IMR-90 (cell line): ENCODE results near the gene RBM28. TPM values are rescaled to one million over a fixed set of nuclear protein-coding genes. Genes with fewer than 3 reads are reported as not detected.

Source experiments
- ATAC-seq: fragments of 200-7000 bp; cut with Tn5 transposase; 2 replicates; pipeline ENCODE4 v1.9.1; 2020; ENCODE audit warnings: low read depth, mild to moderate bottlenecking, moderate library complexity
- BruUV-seq: library from RNA; stranded (reverse); fragments of 400-500 nt; replicated peaks from 2 replicates; lab custom pipeline; 2021; lab: Mats Ljungman, UMichigan
- CTCF ChIA-PET: fragments of 300-600 bp; formaldehyde crosslinking; extraction: SDS; loops from one replicate; lab custom pipeline; 2021; ENCODE audit warnings: antibody characterized with exemption; lab: Yijun Ruan, JAX
- POLR2A ChIA-PET: fragments of 300-600 bp; sonication (Branson Sonifier 250); formaldehyde crosslinking; loops from one replicate; lab custom pipeline; 2022; ENCODE audit warnings: antibody characterized with exemption; ENCODE audit not compliant: unreplicated experiment; lab: Charles Lee
- DNase-seq: peaks from one replicate; pipeline ENCODE4 v3.0.0; 2013
- H2AFZ ChIP-seq: replicated peaks from 2 replicates; pipeline ENCODE3; 2013; ENCODE audit warnings: low read length, mild to moderate bottlenecking; ENCODE audit not compliant: poor library complexity
- H2AK5ac ChIP-seq: 2 replicates; pipeline ENCODE4 v1.6.1; 2013; ENCODE audit warnings: low read depth, low read length, inconsistent platforms
- H2AK9ac ChIP-seq: replicated peaks from 2 replicates; pipeline ENCODE3; 2013; ENCODE audit warnings: mild to moderate bottlenecking, low read depth, low read length, moderate library complexity; ENCODE audit not compliant: poor library complexity
- H2BK120ac ChIP-seq: 2 replicates; pipeline ENCODE4 v1.6.1; 2013; ENCODE audit warnings: low read depth, low read length, inconsistent platforms
- H2BK15ac ChIP-seq: 3 replicates; pipeline ENCODE4 v1.6.1; 2013; ENCODE audit warnings: low read depth, low read length, inconsistent platforms
- H2BK20ac ChIP-seq: 2 replicates; pipeline ENCODE4 v1.6.1; 2013; ENCODE audit warnings: low read depth, mild to moderate bottlenecking, inconsistent platforms, low read length, moderate library complexity
- H2BK5ac ChIP-seq: 2 replicates; pipeline ENCODE4 v1.6.1; 2013; ENCODE audit warnings: mild to moderate bottlenecking, low read depth, low read length, inconsistent platforms; ENCODE audit not compliant: poor library complexity, severe bottlenecking
- H3K14ac ChIP-seq: replicated peaks from 2 replicates; pipeline ENCODE4 v1.6.1; 2013; ENCODE audit warnings: low read depth, low read length, inconsistent platforms
- H3K18ac ChIP-seq: 2 replicates; pipeline ENCODE4 v1.6.1; 2013; ENCODE audit warnings: low read depth, low read length, control low read depth
- H3K23ac ChIP-seq: 2 replicates; pipeline ENCODE4 v1.6.1; 2013; ENCODE audit warnings: low read depth, low read length, inconsistent platforms
- H3K27ac ChIP-seq: 2 replicates; pipeline ENCODE4 v1.5.1; 2013; ENCODE audit warnings: mild to moderate bottlenecking, control low read depth, low read length; ENCODE audit not compliant: insufficient read depth
- H3K27me3 ChIP-seq: 2 replicates; pipeline ENCODE4 v1.6.1; 2013; ENCODE audit warnings: low read length; ENCODE audit not compliant: control insufficient read depth, insufficient read depth
- H3K36me3 ChIP-seq: 2 replicates; pipeline ENCODE4 v1.6.1; 2013; ENCODE audit warnings: low read length, mixed read lengths; ENCODE audit not compliant: control insufficient read depth, insufficient read depth
- H3K4ac ChIP-seq: 2 replicates; pipeline ENCODE4 v1.6.1; 2013; ENCODE audit warnings: low read depth, low read length, inconsistent platforms
- H3K4me1 ChIP-seq: 2 replicates; pipeline ENCODE4 v1.6.1; 2013; ENCODE audit warnings: low read length, mixed read lengths; ENCODE audit not compliant: control insufficient read depth, insufficient read depth
- H3K4me2 ChIP-seq: 2 replicates; pipeline ENCODE4 v1.6.1; 2013; ENCODE audit warnings: low read depth, mild to moderate bottlenecking, control low read depth, low read length, moderate library complexity
- H3K4me3 ChIP-seq: 2 replicates; pipeline ENCODE4 v1.5.1; 2013; ENCODE audit warnings: low read depth, mild to moderate bottlenecking, control low read depth, low read length, moderate library complexity; ENCODE audit not compliant: insufficient read depth
- H3K56ac ChIP-seq: 2 replicates; pipeline ENCODE4 v1.6.1; 2013; ENCODE audit warnings: low read length, inconsistent platforms; ENCODE audit not compliant: insufficient read depth; ENCODE audit errors: extremely low read depth
- H3K79me1 ChIP-seq, 2 experiments: 2 replicates each; pipeline ENCODE4 v1.6.1; 2013; ENCODE audit warnings: low read length in 2 of 2, inconsistent platforms in 1 of 2, low read depth in 1 of 2
- H3K9ac ChIP-seq: 2 replicates; pipeline ENCODE4 v1.6.1; 2013; ENCODE audit warnings: low read depth, low read length, control low read depth
- H3K9me1 ChIP-seq: 2 replicates; pipeline ENCODE4 v1.6.1; 2013; ENCODE audit warnings: low read length, inconsistent platforms; ENCODE audit not compliant: insufficient read depth
- H3K9me3 ChIP-seq: 2 replicates; pipeline ENCODE4 v1.6.1; 2013; ENCODE audit warnings: low read length; ENCODE audit not compliant: control insufficient read depth, insufficient read depth
- H4K20me1 ChIP-seq: 2 replicates; pipeline ENCODE4 v1.6.1; 2013; ENCODE audit warnings: low read length, inconsistent platforms; ENCODE audit not compliant: insufficient read depth
- H4K5ac ChIP-seq: 2 replicates; pipeline ENCODE4 v1.6.1; 2013; ENCODE audit warnings: mild to moderate bottlenecking, low read depth, low read length, control low read depth
- H4K8ac ChIP-seq, 2 experiments: 2 replicates each; pipeline ENCODE4 v1.6.1; 2013; ENCODE audit warnings: low read depth in 2 of 2, low read length in 2 of 2, control low read depth in 1 of 2, inconsistent platforms in 1 of 2
- H4K91ac ChIP-seq: 2 replicates; pipeline ENCODE4 v1.6.1; 2013; ENCODE audit warnings: low read depth, low read length, inconsistent platforms; ENCODE audit not compliant: insufficient read depth
- BHLHE40 ChIP-seq: fragments of 150-350 bp; IDR thresholded peaks from 2 replicates; pipeline ENCODE4 v1.6.1; 2016; ENCODE audit warnings: mild to moderate bottlenecking, low read depth, low read length
- CHD1 ChIP-seq: IDR thresholded peaks from 2 replicates; pipeline ENCODE4 v1.6.1; 2012; ENCODE audit warnings: low read depth, low read length, improper control_type of control experiment
- FOS ChIP-seq: fragments of 150-350 bp; IDR thresholded peaks from 2 replicates; pipeline ENCODE4 v1.6.1; 2016; ENCODE audit warnings: low read depth, low read length
- MAFK ChIP-seq: IDR thresholded peaks from 2 replicates; pipeline ENCODE4 v1.6.1; 2012; ENCODE audit warnings: low read depth, low read length, improper control_type of control experiment
- MAZ ChIP-seq: IDR thresholded peaks from 2 replicates; pipeline ENCODE4 v1.6.1; 2012; ENCODE audit warnings: low read depth, mild to moderate bottlenecking, low read length, improper control_type of control experiment, moderate library complexity, borderline replicate concordance
- MXI1 ChIP-seq: IDR thresholded peaks from 2 replicates; pipeline ENCODE4 v1.6.1; 2012; ENCODE audit warnings: low read depth, mild to moderate bottlenecking, low read length, moderate library complexity, borderline replicate concordance
- NFE2L2 ChIP-seq: fragments of 150-350 bp; IDR thresholded peaks from 2 replicates; pipeline ENCODE4 v1.6.1; 2016; ENCODE audit warnings: low read depth, mild to moderate bottlenecking, low read length
- POLR2A ChIP-seq: IDR thresholded peaks from 2 replicates; pipeline ENCODE4 v1.6.1; 2012; ENCODE audit warnings: mild to moderate bottlenecking, low read depth, low read length
- RAD21 ChIP-seq: IDR thresholded peaks from 2 replicates; pipeline ENCODE4 v1.6.1; 2012; ENCODE audit warnings: low read length, improper control_type of control experiment
- RCOR1 ChIP-seq: IDR thresholded peaks from 2 replicates; pipeline ENCODE4 v1.6.1; 2012; ENCODE audit warnings: mild to moderate bottlenecking, low read length, improper control_type of control experiment; ENCODE audit not compliant: insufficient replicate concordance
- RFX5 ChIP-seq: IDR thresholded peaks from 2 replicates; pipeline ENCODE4 v1.8.0; 2012; ENCODE audit warnings: low read depth, mild to moderate bottlenecking, low read length, moderate library complexity
- SMC3 ChIP-seq: fragments of 150-350 bp; IDR thresholded peaks from 2 replicates; pipeline ENCODE4 v1.6.1; 2016; ENCODE audit warnings: low read depth, mild to moderate bottlenecking, antibody characterized with exemption, low read length, moderate library complexity
- WGBS, 2 experiments: methylation state at CpG; one replicate each; pipeline versions ENCODE4 v1.1.5 to v1.1.7; 2013; ENCODE audit warnings: missing lambda C conversion rate in 2 of 2; ENCODE audit not compliant: insufficient read length in 1 of 2; ENCODE audit errors: extremely low coverage in 2 of 2; 5-methylcytosine and 5-hydroxymethylcytosine counted together
- dilution Hi-C: fragments of 300-500 bp; cut with HindIII; formaldehyde crosslinking; loops from one replicate; pipeline ENCODE4 v1.14.3; 2018; ENCODE audit warnings: low sequenced_read_pairs; ENCODE audit not compliant: unreplicated experiment
- in situ Hi-C: fragments of 300-500 bp; cut with MboI; formaldehyde crosslinking; loops from 3 replicates; pipeline ENCODE4 v1.14.3; 2019; ENCODE audit warnings: low sequenced_read_pairs, inconsistent platforms, mixed read lengths
- intact Hi-C: fragments of 100-400 bp; cut with micrococcal nuclease; formaldehyde crosslinking; loops from 2 replicates; pipeline ENCODE4 v1.10.0; 2022
- polyA plus RNA-seq, 3 experiments: library from polyadenylated mRNA; depleted of rRNA; stranded (reverse); fragments of >200 nt; gene quantifications; 2 replicates each; pipeline ENCODE4 v1.2.3, GENCODE V29; 2012; ENCODE audit warnings: low replicate concordance in 1 of 3
- total RNA-seq: library from RNA; depleted of rRNA; stranded (reverse); fragments of >200 nt; gene quantifications from 2 replicates; pipeline ENCODE4 v1.2.3, GENCODE V29; 2012
- TF ChIP-seq, protein P1 (sequence below): fragments of 150-350 bp; IDR thresholded peaks from 2 replicates; pipeline ENCODE4 v1.6.1; 2017; ENCODE audit warnings: mild to moderate bottlenecking, antibody characterized with exemption, low read length, low read depth
- TF ChIP-seq, protein P2 (sequence below): fragments of 150-350 bp; IDR thresholded peaks from 2 replicates; pipeline ENCODE4 v1.6.1; 2016; ENCODE audit warnings: low read depth, mild to moderate bottlenecking, low read length, moderate library complexity, borderline replicate concordance
- TF ChIP-seq, protein P3 (sequence below): conservative IDR thresholded peaks from 2 replicates; pipeline ENCODE4 v1.5.1; 2012; ENCODE audit warnings: mild to moderate bottlenecking, low read depth, low read length, improper control_type of control experiment

Gene RBM28
- total and polyA plus RNA-seq, 2 of the 4 experiments (the other 2 are of a cell fraction), result 12.4 to 20.4 TPM

DNA sequence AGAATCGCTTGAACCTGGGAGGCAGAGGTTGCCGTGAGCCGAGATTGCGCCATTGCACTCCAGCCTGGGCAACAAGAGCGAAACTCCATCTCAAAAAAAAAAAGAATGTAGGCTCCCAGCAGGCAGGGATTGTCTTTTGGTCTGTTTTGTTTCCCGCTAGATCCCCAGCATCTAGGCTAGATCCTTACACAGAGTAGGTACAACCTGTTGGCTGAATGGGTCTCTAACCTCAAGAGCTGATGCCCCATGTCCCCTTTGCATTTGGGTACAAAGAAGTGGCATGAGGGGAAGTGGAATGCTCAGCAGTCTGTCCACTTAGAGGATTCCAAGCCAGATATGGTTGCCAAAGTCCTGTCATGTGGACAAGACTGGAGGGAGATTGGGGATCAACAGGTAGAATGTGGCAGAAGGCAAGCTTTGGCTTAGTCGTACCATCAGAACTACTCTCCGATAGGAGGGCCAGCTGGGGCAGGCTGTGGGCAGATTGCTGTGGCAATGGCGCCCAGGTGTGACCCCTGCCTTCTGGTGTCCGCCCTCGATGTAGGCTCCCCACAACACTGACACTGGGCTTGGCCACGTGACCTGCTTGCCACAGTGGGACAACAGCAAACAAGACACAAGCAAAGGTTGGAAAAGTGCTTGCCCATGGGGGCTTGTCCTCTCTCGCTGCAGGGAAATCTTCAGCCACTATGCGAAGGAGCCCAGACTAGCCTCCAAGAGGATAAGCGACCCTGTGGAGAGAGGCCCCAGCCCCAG lies 81.3 kb downstream of the RBM28 start:
- Histone ChIP-seq H2BK5ac (no peak overlapping the region), H2BK15ac (no peak overlapping the region), H4K91ac (no peak overlapping the region), H4K5ac (no peak overlapping the region), H3K14ac (no peak overlapping the region), H3K4me3 (no peak overlapping the region), H4K20me1 (no peaks in the 10 kb centered on the region), H3K23ac (no peak overlapping the region), H3K4me2 (no peak overlapping the region), H3K18ac (no peak overlapping the region), H3K56ac (no peak overlapping the region), H3K4me1 (peaks cover 10% of the 10 kb centered on the region), H3K9me1 (0 out of 2 replicates have a peak, but pooled peaks cover 3% of the 10 kb centered on the region), H2AFZ (peak overlapping the region; percentile 43), H2BK20ac (no peak overlapping the region), H4K8ac (no peak overlapping the region), H3K27ac (no peak overlapping the region), H3K4ac (no peak overlapping the region), H2AK5ac (no peak overlapping the region), H3K9me3 (no peaks in the 10 kb centered on the region), H3K36me3 (no peaks in the 10 kb centered on the region), H3K27me3 (peaks cover 27% of the 10 kb centered on the region), H2BK120ac (no peak overlapping the region), H2AK9ac (no peak overlapping the region), H3K79me1 (no peaks in the 10 kb centered on the region), H3K9ac (no peak overlapping the region)
- no peak for TF ChIP-seq BHLHE40
- TF ChIP-seq MAZ, result no peak
- no peak for TF ChIP-seq POLR2A
- TF ChIP-seq CHD1, result no peak
- no peak for TF ChIP-seq FOS
- no peak for TF ChIP-seq RAD21
- TF ChIP-seq, protein P1, sequence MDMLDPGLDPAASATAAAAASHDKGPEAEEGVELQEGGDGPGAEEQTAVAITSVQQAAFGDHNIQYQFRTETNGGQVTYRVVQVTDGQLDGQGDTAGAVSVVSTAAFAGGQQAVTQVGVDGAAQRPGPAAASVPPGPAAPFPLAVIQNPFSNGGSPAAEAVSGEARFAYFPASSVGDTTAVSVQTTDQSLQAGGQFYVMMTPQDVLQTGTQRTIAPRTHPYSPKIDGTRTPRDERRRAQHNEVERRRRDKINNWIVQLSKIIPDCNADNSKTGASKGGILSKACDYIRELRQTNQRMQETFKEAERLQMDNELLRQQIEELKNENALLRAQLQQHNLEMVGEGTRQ, result no peak
- no peak for TF ChIP-seq MXI1
- TF ChIP-seq NFE2L2, result no peak
- TF ChIP-seq RCOR1, result no peak
- TF ChIP-seq, protein P2, sequence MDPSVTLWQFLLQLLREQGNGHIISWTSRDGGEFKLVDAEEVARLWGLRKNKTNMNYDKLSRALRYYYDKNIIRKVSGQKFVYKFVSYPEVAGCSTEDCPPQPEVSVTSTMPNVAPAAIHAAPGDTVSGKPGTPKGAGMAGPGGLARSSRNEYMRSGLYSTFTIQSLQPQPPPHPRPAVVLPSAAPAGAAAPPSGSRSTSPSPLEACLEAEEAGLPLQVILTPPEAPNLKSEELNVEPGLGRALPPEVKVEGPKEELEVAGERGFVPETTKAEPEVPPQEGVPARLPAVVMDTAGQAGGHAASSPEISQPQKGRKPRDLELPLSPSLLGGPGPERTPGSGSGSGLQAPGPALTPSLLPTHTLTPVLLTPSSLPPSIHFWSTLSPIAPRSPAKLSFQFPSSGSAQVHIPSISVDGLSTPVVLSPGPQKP, result no peak
- TF ChIP-seq RFX5, result no peak
- no peak for TF ChIP-seq SMC3
- no peak for TF ChIP-seq MAFK
- TF ChIP-seq, protein P3, sequence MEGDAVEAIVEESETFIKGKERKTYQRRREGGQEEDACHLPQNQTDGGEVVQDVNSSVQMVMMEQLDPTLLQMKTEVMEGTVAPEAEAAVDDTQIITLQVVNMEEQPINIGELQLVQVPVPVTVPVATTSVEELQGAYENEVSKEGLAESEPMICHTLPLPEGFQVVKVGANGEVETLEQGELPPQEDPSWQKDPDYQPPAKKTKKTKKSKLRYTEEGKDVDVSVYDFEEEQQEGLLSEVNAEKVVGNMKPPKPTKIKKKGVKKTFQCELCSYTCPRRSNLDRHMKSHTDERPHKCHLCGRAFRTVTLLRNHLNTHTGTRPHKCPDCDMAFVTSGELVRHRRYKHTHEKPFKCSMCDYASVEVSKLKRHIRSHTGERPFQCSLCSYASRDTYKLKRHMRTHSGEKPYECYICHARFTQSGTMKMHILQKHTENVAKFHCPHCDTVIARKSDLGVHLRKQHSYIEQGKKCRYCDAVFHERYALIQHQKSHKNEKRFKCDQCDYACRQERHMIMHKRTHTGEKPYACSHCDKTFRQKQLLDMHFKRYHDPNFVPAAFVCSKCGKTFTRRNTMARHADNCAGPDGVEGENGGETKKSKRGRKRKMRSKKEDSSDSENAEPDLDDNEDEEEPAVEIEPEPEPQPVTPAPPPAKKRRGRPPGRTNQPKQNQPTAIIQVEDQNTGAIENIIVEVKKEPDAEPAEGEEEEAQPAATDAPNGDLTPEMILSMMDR, result no peak
- POLR2A ChIA-PET, result interaction anchor here (0.7 kb wide), 1 partner anchor 897 kb away, joined by 6 read pairs; no protein-coding TSS in a partner anchor
- no peak for DNase-seq
- BruUV-seq, result no TSS peak
- no peak for ATAC-seq
- CTCF ChIA-PET, result no interaction called here
- in situ Hi-C loops, result no loop called here
- dilution Hi-C loops, result no loop called here
- intact Hi-C loops, result no loop called here
- 89% methylated on average over 11 of the region's 15 CpGs; no CpG with 5 or more reads in 1 of the 2 experiments for WGBS, 2 experiments
